LNCaP clone FGC (cell line): ENCODE results near the gene ALDH1B1.

Experiments
- DNase-seq: peaks from one replicate; pipeline ENCODE4 v3.0.0-alpha.2; 2011; ENCODE audit warnings: low read depth
- H3K4me3 ChIP-seq: 2 replicates; pipeline ENCODE4 v1.5.1; 2011; ENCODE audit warnings: mild to moderate bottlenecking, low read depth, low read length, control low read depth
- CTCF ChIP-seq: IDR thresholded peaks from 2 replicates; pipeline ENCODE4 v1.5.1; 2012; ENCODE audit warnings: mild to moderate bottlenecking; ENCODE audit not compliant: control insufficient read depth, insufficient read depth; ENCODE audit errors: extremely low read depth

ALDH1B1 gene

GRCh38 chr9:38380230-38380871 lies 12.2 kb upstream of the ALDH1B1 start:
- no peak for TF ChIP-seq CTCF
- H3K4me3 ChIP-seq = no peak overlapping the region
- no peak for DNase-seq

- no peak overlapping the region for H3K4me3 ChIP-seq
- TF ChIP-seq CTCF = no peak
- DNase-seq = no peak
Measured at GRCh38 chr9:38380872-38381534, 11.5 kb upstream of the ALDH1B1 start.

- no peak for DNase-seq
- H3K4me3 ChIP-seq = no peak overlapping the region
- TF ChIP-seq CTCF = no peak
Measured at GRCh38 chr9:38382141-38382540, 10.4 kb upstream of the ALDH1B1 start.

GRCh38 chr9:38384990-38385848 lies 7.3 kb upstream of the ALDH1B1 start:
- TF ChIP-seq CTCF = no peak
- DNase-seq = no peak
- no peak overlapping the region for H3K4me3 ChIP-seq

- DNase-seq = no peak
- no peak overlapping the region for H3K4me3 ChIP-seq
- no peak for TF ChIP-seq CTCF
Measured at GRCh38 chr9:38385896-38386295, 6.6 kb upstream of the ALDH1B1 start.

GRCh38 chr9:38386319-38386895 lies 6.1 kb upstream of the ALDH1B1 start:
- no peak overlapping the region for H3K4me3 ChIP-seq
- no peak for TF ChIP-seq CTCF
- DNase-seq = no peak
